Measurements from ENCODE around the gene PTGFRN.
A peak's percentile ranks its signal among the peaks of the same experiment; 100 is the strongest.

The PTGFRN gene

DNA sequence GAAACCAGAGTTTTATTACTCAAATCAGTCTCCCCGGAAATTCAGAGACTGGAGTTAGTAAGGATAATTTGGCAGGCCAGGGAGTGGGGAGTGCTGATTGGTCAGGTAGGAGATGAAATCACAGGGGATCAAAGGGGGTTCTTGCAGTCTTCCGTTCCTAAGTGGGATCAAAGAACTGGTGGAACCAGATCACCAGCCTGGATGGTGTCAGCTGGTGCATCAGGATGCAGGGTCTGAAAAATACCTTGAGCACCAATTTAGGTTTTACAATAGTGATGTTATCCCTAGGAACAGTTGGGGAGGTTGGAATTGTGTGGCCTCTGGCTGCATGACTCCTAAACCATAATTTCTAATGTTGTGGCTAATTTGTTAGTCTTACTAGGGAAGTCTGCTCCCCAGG lies 90.4 kb downstream of the PTGFRN start:
- no peak for DNase-seq (ENCODE audit: low read depth)

DNA sequence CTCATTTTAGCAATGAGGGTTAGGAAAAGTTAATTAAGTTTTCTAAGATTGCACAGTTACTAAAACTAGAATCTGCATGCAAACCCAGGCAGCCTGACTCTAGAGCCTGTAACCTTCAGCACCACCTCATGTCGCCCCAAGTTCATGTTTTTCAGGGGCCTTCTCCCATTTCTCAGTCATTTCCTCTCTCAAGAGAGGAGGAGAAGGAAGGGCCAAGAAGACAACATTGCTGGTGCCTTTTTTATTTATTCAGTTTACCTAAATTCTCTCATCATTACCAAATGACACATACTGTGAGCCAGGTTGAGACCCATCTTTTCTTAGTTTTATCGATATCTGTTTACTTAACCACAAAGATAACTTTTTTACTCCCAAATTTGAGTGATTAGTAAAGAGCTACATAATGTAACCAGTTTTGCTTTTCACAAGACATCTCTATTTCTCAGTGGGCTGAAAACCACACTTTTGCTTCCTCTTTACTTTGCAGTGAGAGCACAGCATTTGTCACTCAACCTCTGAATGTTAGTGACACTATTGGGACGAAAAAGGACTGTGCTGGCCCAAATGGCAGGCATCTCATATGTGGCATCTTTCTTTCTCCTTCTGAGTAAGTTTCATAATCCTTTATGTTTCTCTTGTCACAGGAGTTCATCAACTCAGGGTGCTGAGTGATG lies 91.7 kb downstream of the PTGFRN start, which contains the start of gene CD101:
Gene CD101, plus strand, starts transcription at position 507 of the 674 bp plus-strand sequence. Its CDS starts 58 bp downstream, at position 565.
- DNase-seq (ENCODE audit: low read depth): no peak

DNA sequence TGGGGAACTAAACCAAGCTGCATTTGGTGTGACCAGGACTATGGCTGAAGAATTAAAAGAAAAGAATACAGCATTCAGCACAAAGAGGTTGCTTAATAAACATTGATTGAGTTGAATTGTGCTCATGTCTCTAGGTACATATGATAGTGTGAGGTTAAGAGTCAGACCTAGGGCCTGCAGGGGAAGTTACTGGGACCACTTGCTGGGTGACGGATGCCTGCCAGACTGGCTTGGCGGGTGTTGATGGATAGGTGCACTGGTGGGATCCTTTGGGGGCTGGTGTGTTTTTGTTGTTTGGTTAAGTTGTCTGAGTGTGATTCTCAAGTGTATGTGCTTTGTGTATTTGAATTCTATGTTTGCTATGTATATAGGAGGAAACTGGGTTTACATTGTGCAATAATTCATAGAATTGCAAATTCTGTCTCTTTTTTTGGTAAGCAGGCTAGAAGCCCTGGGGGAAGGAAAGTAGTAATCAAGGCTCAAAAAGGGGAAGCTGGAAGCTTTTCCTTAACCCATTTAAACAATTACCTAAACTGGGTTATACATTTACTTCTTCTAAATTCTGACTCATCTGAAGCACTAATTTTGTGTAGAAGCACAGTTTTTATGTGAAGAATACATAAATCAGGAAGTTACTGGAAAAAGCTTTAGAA lies 93.6 kb downstream of the PTGFRN start:
- DNase-seq (ENCODE audit: low read depth): no peak

DNA sequence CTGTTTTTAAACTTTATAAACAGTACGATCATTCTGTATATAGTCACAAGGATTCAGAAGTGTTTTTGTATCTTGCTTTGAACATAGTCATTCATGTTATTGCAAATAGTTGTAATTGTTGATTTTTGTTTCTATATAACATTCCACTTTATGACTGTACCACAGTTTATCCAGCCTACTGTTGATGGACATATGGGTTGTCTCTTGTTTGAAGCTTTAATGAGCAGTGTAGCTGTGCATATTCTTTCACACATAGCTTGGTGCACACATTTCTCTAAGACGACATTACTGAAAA lies 98.0 kb downstream of the PTGFRN start:
- no peak for DNase-seq (ENCODE audit: low read depth)

DNA sequence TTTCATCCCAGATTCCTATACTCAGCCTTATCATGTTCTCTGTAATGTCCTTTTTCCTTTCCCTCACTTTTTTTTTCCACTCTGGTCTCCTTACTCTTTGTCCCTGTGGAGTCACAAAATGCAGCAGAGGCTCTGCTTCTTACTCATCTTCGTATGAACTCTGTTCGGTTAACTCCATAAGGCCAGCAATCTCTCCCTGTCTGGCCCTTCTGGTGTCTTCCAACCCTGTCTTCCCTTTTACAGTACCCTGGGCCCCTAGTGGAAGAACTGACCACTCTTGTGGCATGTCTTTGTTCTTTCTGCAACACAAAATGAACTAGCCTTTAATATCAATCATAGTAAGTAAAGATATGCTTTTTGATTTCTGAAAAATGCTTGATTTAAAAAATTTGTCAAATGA lies 98.9 kb downstream of the PTGFRN start:
- no peak for DNase-seq (ENCODE audit: low read depth)

DNA sequence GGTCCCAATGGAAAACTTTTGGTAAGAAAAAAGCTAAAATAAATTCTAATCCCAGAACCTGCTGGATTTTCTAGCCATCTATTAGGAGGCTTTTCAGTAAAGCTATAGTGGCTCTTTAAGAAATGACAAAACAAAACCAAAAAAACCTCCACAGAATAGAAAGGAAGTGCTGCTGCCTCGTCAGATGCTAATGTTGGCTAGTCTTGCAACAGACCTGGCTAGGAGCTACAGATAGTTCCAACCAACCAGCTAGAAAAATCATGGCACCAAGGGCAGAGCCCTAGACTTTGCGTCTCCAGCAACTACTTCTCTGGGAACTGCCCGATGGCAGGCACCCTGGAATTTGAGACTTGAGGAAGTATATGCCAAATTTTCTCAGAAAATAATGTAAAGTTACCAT lies 99.4 kb downstream of the PTGFRN start:
- DNase-seq (ENCODE audit: low read depth): peak; percentile 18

DNA sequence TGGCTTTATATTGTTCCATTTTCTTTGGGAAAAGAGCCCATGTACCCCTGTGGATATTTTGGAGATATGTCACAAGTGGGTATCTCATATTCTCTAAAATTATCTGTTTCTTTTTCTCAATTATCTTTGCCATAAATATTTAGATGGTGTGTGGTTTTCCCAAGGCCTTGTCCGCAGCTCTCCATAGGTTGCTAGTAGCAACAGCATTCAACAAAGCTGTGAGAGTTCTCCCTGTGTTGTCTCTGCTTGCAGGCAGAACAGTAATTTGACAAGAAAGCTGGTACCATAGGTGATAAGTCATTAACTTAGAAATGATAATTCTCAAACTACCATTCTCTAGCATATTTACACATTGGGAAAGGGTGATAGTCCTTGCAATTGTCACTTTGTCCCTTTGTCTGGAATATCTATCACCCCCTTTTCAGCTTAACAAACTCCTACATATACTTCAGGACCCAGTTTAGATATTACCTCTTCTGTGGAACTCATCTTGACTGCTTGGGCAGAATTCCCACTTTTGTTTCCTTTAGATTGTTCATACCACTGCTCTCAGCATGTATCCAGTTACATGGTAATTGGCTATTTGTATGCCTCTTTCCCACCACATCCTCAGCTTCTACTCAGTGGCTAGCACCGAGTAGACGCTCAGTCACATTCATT lies 100.7 kb downstream of the PTGFRN start:
- DNase-seq (ENCODE audit: low read depth): no peak

DNA sequence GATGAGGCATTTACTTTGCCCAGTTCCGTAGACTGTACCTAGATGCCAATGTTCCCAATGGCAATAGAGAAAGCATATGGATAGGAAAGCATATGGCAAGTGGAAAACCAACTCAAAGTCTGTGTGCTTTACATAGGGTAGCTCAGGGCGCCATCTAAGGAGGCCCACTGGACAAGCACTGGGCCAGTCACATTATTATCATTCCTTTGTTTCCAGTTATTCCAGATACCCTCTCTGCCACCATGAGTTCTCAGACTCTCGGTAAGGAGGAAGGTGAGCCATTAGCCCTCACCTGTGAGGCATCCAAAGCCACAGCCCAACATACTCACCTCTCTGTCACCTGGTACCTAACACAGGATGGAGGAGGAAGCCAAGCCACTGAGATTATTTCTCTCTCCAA lies 101.6 kb downstream of the PTGFRN start:
- DNase-seq (ENCODE audit: low read depth): no peak

DNA sequence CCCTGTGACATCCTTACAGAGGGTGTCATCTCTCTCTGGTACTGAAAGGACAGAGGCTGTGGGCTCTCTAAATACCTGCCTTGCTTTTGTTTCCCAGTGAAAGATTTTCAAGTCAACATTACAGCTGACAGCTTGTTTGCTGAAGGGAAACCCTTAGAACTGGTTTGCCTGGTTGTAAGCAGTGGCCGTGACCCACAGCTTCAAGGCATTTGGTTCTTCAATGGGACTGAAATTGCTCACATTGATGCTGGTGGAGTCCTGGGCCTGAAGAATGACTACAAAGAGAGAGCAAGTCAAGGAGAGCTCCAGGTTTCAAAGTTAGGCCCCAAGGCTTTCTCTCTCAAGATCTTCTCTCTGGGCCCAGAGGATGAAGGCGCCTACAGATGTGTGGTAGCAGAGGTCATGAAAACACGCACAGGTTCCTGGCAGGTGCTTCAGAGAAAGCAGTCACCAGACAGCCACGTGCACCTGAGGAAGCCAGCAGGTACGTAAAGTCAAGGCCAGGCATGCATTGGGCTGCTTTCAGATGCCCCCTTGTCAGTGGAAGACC lies 103.7 kb downstream of the PTGFRN start:
- DNase-seq (ENCODE audit: low read depth): no peak

DNA sequence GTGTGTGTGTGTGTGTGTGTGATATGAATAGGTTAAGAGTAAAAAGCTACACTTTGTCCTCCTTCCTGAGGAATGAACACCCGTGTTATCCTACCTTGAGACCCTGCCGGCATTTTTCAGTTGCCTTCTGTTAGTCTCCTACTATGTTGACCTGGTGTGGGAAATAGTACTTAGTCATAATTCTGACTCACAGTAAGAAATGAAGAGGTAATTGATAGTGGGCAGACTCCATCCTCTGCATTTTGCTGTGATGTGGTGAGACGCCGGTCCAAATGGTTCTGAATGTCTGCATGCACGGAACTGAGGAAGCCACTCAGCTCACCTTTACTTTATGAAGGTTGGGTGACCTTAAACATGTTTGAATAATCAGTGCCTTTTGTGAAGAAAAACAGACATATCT lies 104.5 kb downstream of the PTGFRN start:
- DNase-seq (ENCODE audit: low read depth): no peak

DNA sequence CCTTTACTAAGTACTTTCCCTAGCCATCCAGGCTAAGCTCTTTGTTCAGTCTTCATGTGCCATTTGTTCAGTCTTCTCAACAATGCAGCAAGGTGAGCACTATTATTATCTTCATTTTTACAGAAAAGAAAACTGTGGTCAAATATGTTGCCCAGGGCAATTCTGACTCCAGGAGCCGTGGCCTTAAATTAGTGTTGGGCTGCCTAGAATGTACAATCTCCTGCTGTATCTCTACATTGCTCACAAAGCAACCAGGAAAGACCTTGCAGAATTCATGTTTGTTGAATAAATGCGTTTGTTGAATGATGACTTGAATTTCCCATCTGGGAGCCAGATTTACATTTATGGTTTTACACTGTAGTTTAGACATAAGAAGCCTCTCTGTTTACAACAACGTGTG lies 106.0 kb downstream of the PTGFRN start:
- no peak for DNase-seq (ENCODE audit: low read depth)

DNA sequence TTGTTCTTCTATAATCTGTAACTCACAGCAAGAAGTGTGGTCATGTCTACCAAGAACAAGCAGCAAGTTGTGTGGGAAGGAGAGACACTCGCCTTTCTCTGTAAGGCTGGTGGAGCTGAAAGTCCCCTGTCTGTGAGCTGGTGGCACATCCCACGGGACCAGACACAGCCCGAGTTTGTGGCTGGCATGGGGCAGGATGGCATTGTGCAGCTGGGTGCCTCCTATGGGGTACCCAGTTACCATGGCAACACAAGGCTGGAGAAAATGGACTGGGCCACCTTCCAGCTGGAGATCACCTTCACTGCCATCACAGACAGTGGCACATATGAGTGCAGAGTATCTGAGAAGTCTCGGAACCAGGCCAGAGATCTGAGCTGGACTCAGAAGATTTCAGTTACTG lies 107.3 kb downstream of the PTGFRN start:
- DNase-seq (ENCODE audit: low read depth): no peak

DNA sequence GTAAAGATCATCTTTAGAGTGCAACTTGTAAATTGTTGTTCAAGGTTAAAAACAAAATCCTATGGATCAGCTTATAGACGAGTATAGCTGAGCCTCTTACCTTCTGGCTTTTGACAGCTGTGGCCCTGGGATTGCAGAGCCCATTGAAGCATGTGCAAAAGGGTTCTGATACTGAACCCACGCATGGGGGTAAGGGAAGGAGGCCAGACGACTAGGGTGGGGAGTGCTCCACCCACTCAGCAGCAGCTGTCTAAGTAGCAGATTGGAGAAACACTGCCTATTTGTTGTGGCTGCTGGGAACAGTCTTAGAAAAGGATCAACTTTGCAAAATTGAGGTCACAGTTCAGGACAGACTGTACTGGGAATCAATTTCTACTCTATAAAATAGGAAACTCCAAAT lies 107.9 kb downstream of the PTGFRN start:
- DNase-seq (ENCODE audit: low read depth): no peak

DNA sequence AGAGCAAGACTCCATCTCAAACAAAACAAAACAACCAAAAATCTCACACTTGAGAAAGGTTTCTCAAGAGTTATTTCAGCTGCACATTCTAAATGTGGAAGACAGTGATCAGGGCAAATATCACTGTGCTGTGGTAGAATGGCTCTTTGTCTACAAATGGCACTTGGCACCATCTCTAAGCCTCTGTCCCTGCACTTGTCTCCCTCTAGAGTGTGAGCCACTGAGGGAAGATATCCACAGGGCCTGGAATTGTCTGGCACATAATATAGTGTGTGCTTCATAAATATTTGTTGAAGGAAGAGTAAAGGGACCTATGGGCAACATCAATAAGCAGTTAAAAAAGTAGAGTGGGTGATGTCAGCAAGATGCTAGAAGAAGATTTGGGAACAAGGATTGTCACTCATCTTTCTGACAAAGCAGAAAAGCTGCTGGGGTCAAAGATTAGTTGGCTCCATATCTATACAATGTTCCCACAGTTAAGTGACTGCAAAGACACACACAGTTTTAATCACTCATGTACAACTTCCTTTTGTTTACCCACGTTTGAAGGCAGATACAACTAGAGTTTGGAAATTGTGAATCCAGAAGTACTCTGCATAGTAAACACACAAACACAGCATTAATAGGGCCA lies 110.9 kb downstream of the PTGFRN start:
- DNase-seq (ENCODE audit: low read depth): no peak

DNA sequence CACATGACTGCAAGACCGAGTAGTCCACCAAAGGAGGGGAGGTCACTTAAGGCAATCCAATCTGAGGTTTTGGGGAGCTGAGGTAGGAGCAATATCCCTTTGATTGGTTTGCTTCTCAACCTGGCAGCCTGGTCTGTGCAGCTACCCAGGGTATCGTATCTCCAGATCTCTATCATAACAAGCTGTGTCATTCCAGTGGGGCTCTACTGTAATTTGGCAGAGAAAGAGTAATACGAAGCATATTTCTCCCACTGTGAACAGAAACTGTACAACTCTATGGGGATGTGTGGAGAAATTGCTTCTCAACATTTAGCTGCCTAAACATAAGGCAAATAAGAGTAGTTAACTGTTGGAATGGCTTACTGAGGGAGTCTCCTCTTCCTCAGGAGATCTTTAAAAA lies 112.4 kb downstream of the PTGFRN start:
- no peak for DNase-seq (ENCODE audit: low read depth)

DNA sequence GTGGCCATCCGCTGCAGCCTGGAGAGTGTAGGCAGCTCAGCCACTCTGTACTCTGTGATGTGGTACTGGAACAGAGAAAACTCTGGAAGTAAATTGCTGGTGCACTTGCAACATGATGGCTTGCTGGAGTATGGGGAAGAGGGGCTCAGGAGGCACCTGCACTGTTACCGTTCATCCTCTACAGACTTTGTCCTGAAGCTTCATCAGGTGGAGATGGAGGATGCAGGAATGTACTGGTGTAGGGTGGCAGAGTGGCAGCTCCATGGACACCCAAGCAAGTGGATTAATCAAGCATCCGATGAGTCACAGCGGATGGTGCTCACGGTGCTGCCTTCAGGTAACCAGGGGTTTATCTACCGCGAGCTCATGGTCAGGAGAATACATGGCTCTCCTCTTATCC lies 115.9 kb downstream of the PTGFRN start:
- DNase-seq (ENCODE audit: low read depth): no peak

DNA sequence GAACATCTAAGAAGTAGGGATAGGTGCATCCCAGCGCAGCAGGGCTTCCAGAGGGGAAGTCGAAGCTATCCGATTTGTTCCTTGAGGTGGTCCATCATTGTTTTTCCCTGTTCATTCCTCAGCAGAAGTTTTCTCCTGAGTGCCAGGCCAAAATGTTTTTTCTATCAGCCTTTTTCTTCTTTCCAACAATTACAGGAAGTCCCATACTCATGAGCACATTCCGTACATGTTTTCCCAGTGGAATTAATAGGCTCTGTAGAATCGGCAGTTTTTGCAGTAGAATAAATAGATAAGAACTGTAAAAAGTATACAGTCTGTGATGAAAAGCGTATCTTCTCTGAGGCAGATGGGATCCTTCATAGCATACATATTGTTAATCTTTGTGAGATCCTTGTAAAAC lies 116.6 kb downstream of the PTGFRN start:
- DNase-seq (ENCODE audit: low read depth): no peak

DNA sequence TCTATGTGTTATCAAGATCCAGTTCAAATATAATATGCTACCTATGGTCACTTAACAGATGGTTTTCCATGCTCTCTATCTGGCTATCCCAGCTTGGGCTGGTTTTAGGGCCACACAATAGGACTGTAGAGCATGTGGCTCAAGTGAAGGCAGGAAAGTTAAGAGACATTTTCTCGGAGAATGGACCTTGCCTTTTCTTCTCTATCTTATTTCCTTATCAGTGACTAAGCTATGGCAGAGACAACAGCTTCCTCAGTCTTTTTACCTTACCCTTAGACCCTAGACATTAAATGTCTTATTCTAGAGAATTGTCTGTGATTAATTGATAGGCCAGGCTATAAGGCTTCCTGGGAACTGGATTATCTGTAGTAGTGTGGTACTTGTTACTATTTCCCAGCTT lies 120.0 kb downstream of the PTGFRN start:
- DNase-seq (ENCODE audit: low read depth): no peak

DNA sequence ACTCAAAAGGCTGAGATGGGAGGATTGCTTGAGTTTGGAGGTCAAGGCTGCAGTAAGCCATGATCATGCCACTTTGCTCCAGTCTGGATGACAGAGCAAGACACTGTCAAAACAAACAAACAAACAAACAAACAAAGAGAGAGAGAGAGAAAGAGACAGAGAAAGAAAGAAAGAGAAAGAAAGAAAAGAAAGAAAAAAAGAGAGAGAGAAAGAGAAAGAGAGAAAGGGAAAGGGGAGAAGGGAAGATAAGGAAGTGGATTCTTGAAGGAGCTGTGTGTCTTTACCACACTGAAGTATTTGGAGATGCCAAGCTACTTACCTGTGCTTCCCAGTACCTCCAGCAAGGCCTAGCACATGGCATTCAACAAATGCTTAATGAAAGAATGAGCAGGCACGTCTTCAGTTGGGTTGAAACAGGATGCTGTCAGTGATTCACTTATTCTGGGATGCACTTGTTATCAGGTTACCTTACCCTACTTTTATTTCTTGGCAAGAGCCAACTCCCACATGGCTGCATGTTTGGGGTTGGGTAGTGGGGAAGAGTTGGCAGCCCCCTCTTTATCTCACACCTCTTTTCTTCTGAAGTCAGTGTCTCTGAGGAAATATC lies 120.7 kb downstream of the PTGFRN start:
- no peak for DNase-seq (ENCODE audit: low read depth)

DNA sequence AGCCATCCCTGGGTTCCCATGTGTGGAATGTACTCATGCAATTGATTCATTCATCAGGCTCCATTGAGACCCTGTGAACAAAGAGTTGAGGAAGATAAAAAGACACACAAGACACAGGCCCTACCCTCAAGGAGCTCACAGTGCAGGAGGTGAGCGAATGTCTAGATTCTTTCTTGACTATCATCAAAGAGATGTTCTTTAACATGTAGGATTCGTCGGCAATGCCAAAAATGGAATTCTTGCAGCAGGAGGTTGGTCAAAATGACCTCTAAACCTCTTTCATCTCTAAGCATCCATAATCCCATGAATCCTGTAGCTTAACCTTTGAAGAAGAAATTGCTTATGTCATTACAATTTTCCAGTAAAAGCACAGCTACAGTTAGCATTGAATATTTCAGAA lies 122.5 kb downstream of the PTGFRN start:
- no peak for DNase-seq (ENCODE audit: low read depth)

DNA sequence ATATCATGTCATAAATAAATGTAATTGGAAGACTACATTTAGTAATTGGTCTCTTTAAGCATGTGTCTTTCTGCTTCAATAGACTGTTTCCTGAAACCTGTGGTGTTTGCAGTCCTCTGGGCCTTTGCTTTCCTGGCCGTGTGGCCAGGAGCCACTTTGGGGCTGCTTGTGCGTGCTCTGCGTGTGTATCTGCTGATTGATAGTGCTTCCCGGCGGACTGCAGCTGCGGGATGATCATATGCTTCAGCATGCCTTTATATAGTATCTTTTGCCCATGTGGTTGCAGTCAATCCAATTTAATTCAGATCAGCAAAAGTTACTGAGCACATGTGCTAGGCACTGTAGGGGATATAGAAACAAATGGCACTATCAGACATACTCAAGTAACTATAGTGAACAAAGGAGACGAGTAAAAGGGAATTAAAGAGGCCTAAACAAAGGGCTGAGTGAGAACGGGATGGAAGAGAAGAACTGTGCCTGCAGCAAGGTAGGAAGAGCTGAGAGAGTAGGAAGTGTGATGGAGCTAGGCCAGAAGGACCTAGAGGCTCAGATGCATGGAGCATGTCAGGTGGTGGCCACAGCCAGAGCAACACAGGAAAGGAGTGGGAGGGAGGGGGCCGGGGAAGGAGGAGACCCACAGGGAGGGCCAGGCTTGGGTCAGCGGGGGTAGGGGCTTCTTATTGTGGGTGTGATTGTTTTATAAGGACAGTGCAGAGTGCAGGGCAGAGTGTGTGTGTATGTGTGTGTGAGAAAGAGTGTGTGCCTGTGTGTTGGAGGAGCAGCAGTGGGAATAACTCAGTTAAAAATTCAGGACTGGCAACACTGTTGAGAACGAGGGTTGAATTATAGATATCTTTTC lies 123.2 kb downstream of the PTGFRN start:
- DNase-seq (ENCODE audit: low read depth): no peak

DNA sequence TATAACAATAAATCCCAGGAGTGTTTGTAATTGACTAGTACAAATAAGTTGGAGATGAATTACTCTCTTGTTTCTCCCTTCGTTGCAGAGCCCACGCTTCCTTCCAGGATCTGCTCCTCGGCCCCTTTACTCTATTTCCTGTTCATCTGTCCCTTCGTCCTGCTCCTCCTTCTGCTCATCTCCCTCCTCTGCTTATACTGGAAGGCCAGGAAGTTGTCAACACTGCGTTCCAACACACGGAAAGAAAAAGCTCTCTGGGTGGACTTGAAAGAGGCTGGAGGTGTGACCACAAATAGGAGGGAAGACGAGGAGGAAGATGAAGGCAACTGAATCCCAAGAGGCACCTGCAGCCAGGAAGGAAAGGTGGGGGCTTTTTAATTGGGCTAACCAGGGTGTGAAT lies 124.1 kb downstream of the PTGFRN start:
- no peak for DNase-seq (ENCODE audit: low read depth)

Data from fibroblast of gingiva (primary cell).